T-helper 2 cell treated with Interferon-gamma antibody and Interleukin-4, amounts not matched to agents 100 ng/mL and 5 ng/mL, for 36 hours (primary cell): ENCODE measurements around the gene WFIKKN1. TPM values are rescaled to one million over a fixed set of nuclear protein-coding genes. Genes with fewer than 3 reads are reported as not detected.

Experiments used
- intact Hi-C: fragments of 100-400 bp; cut with micrococcal nuclease; formaldehyde crosslinking; loops from one replicate; pipeline ENCODE4 v1.15.1; 2023
- total RNA-seq: library from RNA; stranded (reverse); gene quantifications from 2 replicates; pipeline ENCODE4 v1.2.3, GENCODE V29; 2022

The WFIKKN1 gene
- total RNA-seq, 1 donor from 2014 or later, result 0.75 TPM

DNA sequence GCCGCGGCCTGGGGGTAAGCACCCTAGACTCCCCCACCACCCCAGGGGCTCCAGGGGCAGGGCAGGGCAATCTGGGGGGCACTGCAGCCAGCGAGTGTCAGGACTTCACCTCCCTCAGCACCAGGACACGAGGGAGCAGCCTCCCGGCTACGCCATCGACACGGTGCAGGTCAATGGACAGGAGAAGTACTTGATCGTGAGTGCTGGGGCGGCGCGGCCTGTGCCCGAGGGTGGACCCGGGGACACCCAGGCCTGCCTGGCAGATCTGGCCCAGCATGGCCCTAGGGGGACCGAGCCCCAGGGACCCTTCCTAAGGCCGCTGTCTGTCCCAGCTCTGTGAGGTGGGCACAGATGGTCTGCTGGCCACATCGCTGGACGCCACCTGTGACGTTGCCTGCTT, 41.6 kb downstream of the WFIKKN1 start:
- intact Hi-C loops, result no loop called here

DNA sequence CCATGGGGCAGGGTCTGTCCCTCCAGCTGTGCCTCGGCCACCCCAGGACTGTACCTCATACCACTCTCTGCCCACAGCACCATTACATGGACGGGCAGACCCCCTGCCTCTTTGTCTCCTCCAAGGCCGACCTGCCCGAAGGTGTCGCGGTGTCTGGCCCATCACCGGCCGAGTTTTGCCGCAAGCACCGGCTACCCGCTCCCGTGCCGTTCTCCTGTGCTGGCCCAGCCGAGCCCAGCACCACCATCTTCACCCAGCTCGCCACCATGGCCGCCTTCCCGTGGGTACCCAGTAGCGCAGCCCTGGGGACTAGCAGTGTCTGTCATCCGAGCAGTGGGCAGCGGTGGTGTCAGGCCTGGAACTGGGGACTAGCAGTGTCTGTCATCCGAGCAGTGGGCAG, 42.1 kb downstream of the WFIKKN1 start:
- intact Hi-C loops, result no loop called here

DNA sequence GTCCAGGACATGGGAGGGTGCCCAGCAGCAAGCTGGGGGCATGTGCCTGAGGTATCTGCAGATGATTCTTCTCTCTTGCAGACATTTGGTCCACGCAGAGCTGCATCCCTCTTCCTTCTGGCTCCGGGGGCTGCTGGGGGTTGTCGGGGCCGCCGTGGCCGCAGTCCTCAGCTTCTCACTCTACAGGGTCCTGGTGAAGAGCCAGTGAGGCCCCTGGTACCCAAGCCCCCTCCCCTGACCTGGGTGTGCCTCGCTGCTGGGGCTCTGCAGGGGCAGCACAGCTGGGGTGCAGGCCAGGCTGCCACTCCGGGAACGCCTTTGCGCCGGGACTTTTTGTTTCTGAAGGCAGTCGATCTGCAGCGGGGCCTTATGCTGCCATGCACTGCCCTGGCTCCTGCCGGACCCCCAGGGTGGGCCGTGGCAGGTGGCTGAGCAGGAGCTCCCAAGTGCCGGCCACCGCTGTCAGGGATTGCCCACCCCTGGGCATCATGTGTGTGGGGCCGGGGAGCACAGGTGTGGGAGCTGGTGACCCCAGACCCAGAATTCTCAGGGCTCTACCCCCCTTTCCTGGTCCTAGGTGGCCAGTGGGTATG, 42.7 kb downstream of the WFIKKN1 start:
- intact Hi-C loops, result no loop called here

DNA sequence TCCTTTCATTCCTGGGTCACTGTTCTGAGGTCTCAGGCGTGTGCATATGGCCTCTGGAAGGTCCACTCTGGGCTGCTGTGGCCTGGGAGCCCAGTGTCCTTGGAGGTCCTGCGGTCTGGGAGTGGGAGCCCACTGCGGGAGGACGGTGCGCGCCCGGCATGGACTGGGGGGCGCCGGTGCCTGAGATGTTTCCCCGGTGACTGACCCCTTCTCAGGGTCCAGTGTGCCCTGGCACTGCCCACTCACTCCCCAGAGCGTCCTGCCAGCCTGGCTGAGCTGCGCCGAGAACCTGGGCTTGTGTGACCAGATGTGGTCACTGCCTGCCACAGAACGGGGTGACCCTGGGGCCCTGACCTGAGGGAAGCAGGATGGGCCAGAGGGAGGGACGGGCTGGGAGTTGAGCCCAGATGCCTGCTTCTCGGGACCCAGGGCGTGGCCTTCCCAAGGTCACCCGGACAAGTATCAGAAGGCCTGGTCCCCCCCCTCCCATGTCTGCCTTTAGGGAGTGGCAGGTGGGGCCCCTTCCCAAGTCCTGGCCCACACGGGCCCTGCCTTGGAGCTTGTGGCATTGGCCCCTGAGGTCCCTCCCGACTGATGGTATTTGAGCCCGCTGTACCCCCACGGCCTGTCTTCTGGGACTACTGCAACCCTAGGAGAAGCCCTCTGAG, 43.6 kb downstream of the WFIKKN1 start:
- intact Hi-C loops, result no loop called here

DNA sequence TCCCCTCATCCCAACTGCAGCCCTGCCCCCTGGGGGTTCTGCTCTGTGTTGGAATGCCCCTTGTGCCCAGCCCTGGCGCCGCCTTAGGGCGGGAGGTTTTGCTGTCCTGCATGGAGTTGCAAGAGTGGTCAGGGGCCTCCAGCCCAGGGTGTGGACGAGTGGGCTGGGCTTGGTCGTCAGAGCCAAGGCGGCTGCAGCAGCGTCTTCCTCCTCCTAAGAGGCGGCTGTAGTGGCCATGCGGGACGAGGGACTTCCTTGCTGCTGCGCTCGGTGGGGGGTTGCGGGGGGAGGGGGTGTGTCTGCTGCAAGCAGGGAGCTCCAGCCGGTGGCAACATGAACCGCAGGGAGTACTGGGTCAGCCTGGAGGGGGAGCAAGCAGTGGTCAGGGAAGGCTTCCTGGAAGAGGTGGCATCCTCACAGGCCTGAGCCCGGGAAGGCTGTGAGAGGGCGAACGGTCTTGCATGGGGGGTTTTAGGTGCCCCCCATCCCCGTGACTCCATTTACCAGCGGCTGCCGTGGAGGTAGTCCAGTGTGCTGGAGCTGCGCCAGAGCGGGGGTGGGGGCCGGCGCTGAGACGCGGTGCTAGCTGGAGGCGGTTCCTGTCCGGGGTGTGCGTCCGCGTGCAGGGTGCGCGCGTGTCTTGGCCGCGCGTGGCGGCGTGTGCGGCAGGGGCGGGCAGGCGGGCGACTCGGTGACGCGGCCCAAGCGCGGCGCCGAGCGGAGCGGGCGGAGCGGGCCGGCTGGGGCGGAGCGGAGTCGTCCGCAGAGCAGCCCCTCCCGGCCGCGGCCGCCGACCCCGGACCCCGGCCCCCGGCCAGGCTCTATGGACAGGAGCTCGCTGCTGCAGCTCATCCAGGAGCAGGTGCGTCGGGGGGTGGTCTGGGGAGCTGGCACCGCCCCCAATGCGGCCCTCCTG, 44.4 kb downstream of the WFIKKN1 start, which contains the start of gene RHBDL1:
Gene RHBDL1 (plus strand): TSS at position 704 of the 916 bp plus-strand sequence. CDS start 120 bp downstream, at position 824.
- intact Hi-C loops, result no loop called here

DNA sequence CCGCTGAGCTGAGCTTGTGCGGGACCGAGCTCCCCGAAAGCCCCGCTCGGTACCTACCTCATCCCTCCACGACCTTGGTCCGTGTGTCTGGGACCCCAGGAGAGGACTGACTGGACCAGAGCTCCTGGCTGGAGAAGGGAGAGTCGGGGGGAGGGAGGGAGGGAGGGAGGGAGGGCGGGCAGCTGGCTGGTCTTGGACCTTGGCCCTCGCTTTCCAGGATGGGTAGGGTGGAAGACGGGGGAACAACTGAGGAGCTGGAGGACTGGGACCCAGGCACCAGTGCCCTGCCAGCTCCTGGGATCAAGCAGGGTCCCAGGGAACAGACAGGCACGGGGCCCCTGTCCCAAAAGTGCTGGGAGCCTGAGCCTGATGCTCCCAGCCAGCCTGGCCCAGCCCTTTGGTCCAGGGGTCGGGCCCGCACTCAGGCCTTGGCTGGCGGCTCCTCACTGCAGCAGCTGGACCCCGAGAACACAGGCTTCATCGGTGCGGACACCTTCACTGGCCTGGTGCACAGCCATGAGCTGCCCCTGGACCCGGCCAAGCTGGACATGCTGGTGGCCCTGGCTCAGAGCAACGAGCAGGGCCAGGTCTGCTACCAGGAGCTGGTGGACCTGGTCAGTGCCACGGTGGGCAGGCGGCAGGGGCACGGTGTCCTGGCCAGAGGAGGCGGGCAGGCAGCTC, 45.2 kb downstream of the WFIKKN1 start:
- intact Hi-C loops, result no loop called here

DNA sequence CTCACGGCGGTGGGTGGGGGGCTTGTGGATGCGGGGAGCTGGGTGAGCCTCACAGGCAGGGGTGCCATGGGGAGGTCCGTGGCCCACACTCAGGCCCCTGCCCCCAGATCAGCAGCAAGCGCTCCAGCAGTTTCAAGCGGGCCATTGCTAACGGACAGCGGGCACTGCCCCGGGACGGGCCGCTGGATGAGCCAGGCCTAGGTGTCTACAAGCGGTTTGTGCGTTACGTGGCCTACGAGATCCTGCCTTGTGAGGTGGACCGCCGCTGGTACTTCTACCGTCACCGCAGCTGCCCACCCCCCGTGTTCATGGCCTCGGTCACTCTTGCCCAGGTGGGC, 45.7 kb downstream of the WFIKKN1 start:
- intact Hi-C loops, result no loop called here

DNA sequence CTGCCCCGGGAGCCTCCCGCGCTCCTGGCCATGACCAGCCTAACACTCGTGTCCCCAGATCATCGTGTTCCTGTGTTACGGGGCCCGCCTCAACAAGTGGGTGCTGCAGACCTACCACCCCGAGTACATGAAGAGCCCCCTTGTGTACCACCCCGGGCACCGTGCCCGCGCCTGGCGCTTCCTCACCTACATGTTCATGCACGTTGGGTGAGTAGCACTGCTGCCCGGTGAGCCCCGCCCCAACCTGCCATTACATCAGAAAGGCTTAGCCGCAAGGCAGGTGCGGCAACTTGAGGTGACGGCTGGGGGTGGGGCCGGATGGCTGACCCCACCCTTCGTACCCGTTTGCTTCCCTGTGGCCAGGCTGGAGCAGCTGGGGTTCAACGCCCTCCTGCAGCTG, 46.1 kb downstream of the WFIKKN1 start:
- intact Hi-C loops, result no loop called here

DNA sequence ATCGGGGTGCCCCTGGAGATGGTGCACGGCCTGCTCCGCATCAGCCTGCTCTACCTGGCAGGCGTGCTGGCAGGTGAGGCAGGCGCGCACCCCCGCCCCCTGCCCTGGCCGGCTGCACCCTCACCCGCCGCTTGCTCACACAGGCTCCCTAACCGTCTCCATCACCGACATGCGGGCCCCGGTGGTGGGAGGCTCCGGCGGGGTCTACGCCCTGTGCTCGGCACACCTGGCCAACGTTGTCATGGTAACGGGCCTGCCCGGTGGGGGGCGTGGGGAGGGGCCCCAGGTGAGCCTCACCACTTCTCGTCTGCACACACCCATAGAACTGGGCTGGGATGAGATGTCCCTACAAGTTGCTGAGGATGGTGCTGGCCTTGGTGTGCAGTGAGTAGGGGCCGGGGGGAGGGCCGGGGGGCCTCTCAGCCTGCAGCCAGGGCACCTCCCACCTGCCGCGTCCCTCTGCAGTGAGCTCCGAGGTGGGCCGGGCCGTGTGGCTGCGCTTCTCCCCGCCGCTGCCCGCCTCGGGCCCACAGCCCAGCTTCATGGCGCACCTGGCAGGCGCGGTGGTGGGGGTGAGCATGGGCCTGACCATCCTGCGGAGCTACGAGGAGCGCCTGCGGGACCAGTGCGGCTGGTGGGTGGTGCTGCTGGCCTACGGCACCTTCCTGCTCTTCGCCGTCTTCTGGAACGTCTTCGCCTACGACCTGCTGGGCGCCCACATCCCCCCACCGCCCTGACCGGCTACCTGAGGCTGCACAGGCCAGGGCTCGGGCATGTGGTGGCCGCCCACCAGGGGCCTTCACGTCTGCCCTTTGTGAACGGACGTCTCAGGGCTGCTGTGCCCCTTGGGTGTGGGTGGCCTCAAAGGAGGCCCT, 46.8 kb downstream of the WFIKKN1 start:
- intact Hi-C loops, result no loop called here

DNA sequence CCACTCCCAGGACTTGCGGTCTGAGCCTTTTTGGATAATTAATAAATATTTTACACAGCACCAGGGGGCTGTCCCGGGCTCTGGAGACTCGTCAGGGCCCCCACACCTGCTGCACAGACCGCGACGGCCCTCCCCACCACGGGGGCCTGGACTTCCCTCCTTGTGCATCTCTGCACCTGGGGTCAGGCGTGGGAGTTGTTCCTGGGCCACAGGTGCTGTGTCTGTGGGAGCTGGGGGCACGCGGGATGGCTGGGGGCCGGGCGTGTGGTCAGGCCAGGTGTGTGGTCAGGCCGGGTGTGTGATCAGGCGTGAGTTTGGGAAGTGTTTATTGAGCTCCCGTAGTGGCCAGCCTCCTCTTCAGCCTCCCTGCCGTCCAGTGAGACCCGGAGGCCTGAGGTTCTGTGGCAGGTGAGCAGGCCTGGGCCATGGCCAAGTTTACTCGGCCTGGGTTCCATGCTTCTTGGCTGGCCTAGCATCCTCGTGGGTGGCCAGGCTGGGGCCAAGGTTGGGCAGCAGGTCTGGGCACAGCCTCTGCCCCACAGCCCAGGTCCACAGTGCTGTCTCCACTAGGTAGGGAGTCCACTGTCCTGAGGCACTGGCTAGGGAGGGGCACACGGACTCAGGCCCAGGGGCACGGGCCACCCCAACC, 47.5 kb downstream of the WFIKKN1 start:
- intact Hi-C loops, result no loop called here

DNA sequence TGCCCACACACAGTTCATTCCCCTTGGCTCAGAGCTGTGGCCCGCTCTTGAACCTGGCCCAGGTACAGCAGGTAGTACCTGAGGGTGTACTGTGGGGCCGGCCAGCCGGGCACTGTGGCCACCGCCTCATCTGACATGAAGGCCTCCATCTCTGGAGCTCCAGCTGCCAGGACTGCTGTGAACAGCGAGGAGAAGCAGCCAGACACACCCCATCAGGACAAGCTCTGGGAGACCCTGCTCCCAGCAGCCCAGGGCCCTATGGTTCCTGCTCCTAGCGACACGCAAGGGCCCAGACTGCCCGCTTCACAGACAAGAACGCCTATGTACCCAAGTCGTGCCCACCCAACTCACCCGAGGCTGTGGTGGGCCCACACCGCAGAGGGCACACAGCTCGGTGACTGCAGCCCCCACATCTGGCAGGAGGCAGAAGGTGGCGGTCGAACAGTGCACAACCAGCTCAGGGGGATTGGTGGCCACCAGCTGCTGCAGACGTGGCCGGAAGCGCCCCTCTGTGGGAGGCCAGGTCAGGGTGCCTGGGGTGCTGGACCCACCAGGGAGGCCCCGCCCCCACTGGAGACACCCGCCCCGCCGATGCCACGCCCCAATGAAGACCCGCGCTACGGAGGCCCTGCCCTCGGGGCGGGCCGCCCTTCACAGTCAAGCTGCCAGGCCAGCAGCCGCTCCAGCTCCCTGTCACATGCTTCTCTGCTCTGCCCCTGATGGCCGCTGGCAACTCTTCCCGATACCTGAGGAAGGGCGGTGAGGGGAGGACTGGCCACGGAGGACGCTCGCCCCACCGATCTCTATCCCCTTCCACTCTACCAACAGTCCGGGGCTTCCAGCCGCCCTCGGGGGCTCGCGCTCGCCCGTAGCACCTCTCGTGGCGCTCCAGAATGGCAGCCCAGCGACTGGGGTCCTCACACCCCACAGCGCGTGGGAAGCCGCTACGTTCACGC, 48.4 kb downstream of the WFIKKN1 start:
- intact Hi-C loops, result loop anchor here (1.0 kb wide), 1 partner anchor 11 kb away; the partner anchor contains the start of gene RHOT2

DNA sequence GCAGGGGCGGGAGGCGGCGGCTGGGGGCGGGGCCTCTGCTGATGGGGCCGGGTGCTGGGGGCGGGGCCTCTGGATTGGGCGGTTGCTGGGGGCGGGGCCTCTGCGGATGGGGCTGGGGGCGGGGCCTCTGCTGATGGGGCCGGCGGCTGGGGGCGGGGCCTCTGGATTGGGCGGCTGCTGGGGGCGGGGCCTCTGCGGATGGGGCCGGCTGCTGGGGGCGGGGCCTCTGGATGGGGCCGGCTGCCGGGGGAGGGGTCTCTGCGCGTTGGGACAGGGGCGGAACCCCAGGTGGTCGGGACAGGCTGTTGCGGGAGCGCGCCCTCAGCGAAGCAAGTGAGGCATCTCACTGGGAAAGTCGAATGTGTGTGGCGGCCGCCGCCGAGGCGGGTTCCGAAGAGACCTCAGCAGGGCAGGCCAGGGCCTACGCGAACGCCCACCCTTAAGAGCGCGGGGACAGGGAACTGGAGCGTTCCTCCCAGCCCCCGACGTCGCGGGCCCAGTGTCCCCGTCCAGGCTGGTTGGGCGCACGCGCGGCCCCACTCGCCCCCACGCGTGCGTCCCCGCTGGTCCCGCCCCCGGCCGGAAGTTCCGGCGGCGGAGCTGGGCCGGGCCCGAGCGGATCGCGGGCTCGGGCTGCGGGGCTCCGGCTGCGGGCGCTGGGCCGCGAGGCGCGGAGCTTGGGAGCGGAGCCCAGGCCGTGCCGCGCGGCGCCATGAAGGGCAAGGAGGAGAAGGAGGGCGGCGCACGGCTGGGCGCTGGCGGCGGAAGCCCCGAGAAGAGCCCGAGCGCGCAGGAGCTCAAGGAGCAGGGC, 49.2 kb downstream of the WFIKKN1 start, which contains the start of gene STUB1:
Gene STUB1 (plus strand): TSS at position 597 of the 811 bp plus-strand sequence. CDS start 116 bp downstream, at position 713.
- intact Hi-C loops, result loop anchor here (1.0 kb wide), 2 partner anchors 12 to 43 kb away; partner anchors contain the start of gene RHOT2

DNA sequence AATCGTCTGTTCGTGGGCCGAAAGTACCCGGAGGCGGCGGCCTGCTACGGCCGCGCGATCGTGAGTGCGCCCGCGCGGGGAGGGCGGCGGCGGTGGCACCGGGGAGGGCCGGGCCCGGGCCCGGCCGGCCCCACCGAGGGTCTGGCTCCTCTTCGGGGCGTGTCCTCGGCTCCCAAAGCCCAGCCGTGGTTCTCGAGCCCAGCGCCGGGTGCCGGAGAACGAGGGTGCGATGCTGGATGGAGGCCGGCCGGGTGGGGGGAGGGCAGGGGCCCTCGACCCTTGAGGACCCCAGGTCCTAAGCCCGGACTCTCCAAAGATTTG, 49.8 kb downstream of the WFIKKN1 start:
- intact Hi-C loops, result loop anchor here (1.0 kb wide), 1 partner anchor 43 kb away; no protein-coding TSS in a partner anchor

DNA sequence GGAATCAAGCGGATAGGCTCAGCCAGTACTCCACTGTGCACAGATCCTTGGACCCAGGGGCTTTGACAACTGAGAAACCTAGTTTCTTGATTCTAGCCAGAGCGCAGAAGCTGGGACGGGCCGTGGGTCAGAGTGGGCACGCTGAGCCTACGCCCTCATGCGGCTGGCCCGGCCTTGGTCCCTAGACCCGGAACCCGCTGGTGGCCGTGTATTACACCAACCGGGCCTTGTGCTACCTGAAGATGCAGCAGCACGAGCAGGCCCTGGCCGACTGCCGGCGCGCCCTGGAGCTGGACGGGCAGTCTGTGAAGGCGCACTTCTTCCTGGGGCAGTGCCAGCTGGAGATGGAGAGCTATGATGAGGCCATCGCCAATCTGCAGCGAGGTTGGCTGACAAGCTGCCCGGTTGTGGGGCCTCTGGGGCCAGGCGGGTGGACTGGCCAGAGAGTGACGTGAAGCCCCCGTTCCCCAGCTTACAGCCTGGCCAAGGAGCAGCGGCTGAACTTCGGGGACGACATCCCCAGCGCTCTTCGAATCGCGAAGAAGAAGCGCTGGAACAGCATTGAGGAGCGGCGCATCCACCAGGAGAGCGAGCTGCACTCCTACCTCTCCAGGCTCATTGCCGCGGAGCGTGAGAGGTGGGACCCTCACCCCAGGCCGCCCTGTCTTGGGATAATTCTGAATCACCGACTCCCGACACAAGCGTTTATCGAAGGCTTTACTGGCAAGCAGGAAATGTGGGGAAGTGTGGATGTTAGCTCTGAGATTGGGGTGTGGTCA, 50.4 kb downstream of the WFIKKN1 start:
- intact Hi-C loops, result loop anchor here (1.0 kb wide), 1 partner anchor 44 kb away; no protein-coding TSS in a partner anchor

DNA sequence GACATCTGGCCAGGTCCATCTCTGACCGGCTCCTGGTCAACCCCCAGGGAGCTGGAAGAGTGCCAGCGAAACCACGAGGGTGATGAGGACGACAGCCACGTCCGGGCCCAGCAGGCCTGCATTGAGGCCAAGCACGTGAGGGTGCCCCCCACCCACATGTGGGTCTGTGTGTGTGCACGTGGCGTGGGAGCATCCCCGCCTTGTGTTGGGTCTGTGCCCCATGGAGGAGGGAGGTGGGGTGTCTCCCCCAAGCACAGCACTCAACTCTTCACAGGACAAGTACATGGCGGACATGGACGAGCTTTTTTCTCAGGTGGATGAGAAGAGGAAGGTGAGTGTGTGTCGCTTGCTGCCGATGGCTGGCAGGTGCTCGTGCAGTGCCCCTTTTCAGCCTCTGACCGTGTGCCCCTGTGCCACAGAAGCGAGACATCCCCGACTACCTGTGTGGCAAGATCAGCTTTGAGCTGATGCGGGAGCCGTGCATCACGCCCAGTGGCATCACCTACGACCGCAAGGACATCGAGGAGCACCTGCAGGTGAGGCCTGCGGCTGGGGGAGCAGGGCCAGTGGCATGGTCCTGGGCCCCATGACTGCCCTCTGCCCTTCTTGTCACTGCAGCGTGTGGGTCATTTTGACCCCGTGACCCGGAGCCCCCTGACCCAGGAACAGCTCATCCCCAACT, 51.1 kb downstream of the WFIKKN1 start:
- intact Hi-C loops, result no loop called here
